HCT116 (cell line): ENCODE results near the gene PHOSPHO2. TPM values are rescaled to one million over a fixed set of nuclear protein-coding genes. Genes with fewer than 3 reads are reported as not detected.

Experiments used
- ATAC-seq: fragments of 200-7000 bp; cut with Tn5 transposase; 2 replicates; pipeline ENCODE4 v1.9.1; 2020; ENCODE audit warnings: mild to moderate bottlenecking, moderate library complexity
- BruUV-seq: library from RNA; stranded (reverse); fragments of 400-500 nt; replicated peaks from 2 replicates; lab custom pipeline; 2021; lab: Mats Ljungman, UMichigan
- CTCF ChIA-PET: fragments of 300-600 bp; sonication (Branson Sonifier 250); formaldehyde crosslinking; loops from one replicate; lab custom pipeline; 2021; ENCODE audit warnings: antibody characterized with exemption; lab: Charles Lee
- POLR2A ChIA-PET: fragments of 300-600, 350-600 bp; sonication (Branson Sonifier 250); formaldehyde crosslinking; loops from one replicate; lab custom pipeline; 2021; ENCODE audit warnings: antibody characterized with exemption; lab: Charles Lee
- RAD21 ChIA-PET, 2 experiments: fragments of 300-600 bp; sonication (Branson Sonifier 250); formaldehyde crosslinking; loops; one replicate each; lab custom pipeline; 2023; ENCODE audit warnings: low total read pairs in 2 of 2; ENCODE audit not compliant: uncharacterized antibody in 2 of 2, unreplicated experiment in 2 of 2, low non-redundant PET in 1 of 2; lab: Charles Lee
- DNase-seq: peaks from one replicate; pipeline ENCODE4 v3.0.0-alpha.2; 2010; ENCODE audit warnings: low read depth, low spot score
- H2AFZ ChIP-seq: fragments of 200-600 bp; shearing (Covaris generic), sonication (generic); 2 replicates; pipeline ENCODE4 v1.6.1; 2017; ENCODE audit warnings: low read depth, mixed run types, mixed read lengths, antibody characterized with exemption, low read length; ENCODE audit not compliant: poor library complexity, severe bottlenecking
- H3K27ac ChIP-seq: 2 replicates; pipeline ENCODE4 v1.5.1; 2012; ENCODE audit warnings: low read depth, low read length
- H3K27me3 ChIP-seq: fragments of 200-600 bp; sonication (generic); 2 replicates; pipeline ENCODE4 v1.6.1; 2016; ENCODE audit warnings: mixed run types, low read length, mixed read lengths; ENCODE audit not compliant: insufficient read depth
- H3K36me3 ChIP-seq, 2 experiments: fragments of 200-500 bp in 1 of 2; fragments of 200-600 bp in 1 of 2; sonication (Bioruptor generic) in 1 of 2; sonication (generic) in 1 of 2; 2 replicates each; pipeline versions ENCODE4 v1.5.1 to v1.6.1; 2014 to 2016; ENCODE audit warnings: low read length in 2 of 2, inconsistent platforms in 1 of 2, mixed read lengths in 1 of 2, mixed run types in 1 of 2; ENCODE audit not compliant: insufficient read depth in 2 of 2, control insufficient read depth in 1 of 2
- H3K4me1 ChIP-seq, 2 experiments: fragments of 200-600 bp in 1 of 2; sonication (generic) in 1 of 2; 2 replicates each; pipeline versions ENCODE4 v1.5.1 to v1.6.1; 2012 to 2017; ENCODE audit warnings: low read length in 2 of 2, inconsistent platforms in 1 of 2, mild to moderate bottlenecking in 1 of 2, mixed read lengths in 1 of 2, mixed run types in 1 of 2, moderate library complexity in 1 of 2; ENCODE audit not compliant: insufficient read depth in 2 of 2, control insufficient read depth in 1 of 2
- H3K4me2 ChIP-seq: fragments of 200-600 bp; sonication (generic); 2 replicates; pipeline ENCODE4 v1.6.1; 2017; ENCODE audit warnings: mixed run types, low read length, mixed read lengths
- H3K4me3 ChIP-seq, 2 experiments: fragments of 200-600 bp in 1 of 2; sonication (generic) in 1 of 2; replicated peaks in 1 of 2; 2 replicates each; pipeline ENCODE4 v1.5.1; 2011 to 2016; ENCODE audit warnings: low read length in 2 of 2, control low read depth in 1 of 2, low read depth in 1 of 2, mild to moderate bottlenecking in 1 of 2, mixed read lengths in 1 of 2, mixed run types in 1 of 2
- H3K79me2 ChIP-seq: fragments of 200-600 bp; sonication (generic); 2 replicates; pipeline ENCODE4 v1.6.1; 2017; ENCODE audit warnings: mild to moderate bottlenecking, mixed run types, low read length, moderate library complexity, mixed read lengths; ENCODE audit not compliant: insufficient read depth
- H3K9ac ChIP-seq: fragments of 200-600 bp; sonication (generic); 2 replicates; pipeline ENCODE4 v1.6.1; 2016; ENCODE audit warnings: low read length, mixed read lengths
- H3K9me2 ChIP-seq: fragments of 200-600 bp; sonication (generic), shearing (Covaris generic); 2 replicates; pipeline ENCODE4 v1.6.1; 2017; ENCODE audit warnings: mixed run types, mild to moderate bottlenecking, moderate library complexity; ENCODE audit not compliant: insufficient read depth
- H3K9me3 ChIP-seq, 2 experiments: fragments of 200-500 bp in 1 of 2; fragments of 200-600 bp in 1 of 2; sonication (Bioruptor generic) in 1 of 2; sonication (generic) in 1 of 2; 2 replicates each; pipeline ENCODE4 v1.6.1; 2014 to 2017; ENCODE audit warnings: low read length in 2 of 2, mixed read lengths in 2 of 2, inconsistent platforms in 1 of 2, low read depth in 1 of 2, mild to moderate bottlenecking in 1 of 2, mixed run types in 1 of 2, moderate library complexity in 1 of 2; ENCODE audit not compliant: control insufficient read depth in 1 of 2, insufficient read depth in 1 of 2
- H4K20me1 ChIP-seq: fragments of 200-600 bp; sonication (generic), shearing (Covaris generic); 2 replicates; pipeline ENCODE4 v1.6.1; 2017; ENCODE audit warnings: mixed run types, mild to moderate bottlenecking, moderate library complexity; ENCODE audit not compliant: insufficient read depth
- CBX3 ChIP-seq: IDR thresholded peaks from 2 replicates; pipeline ENCODE4 v1.6.1; 2012; ENCODE audit warnings: low read depth
- CEBPB ChIP-seq: IDR thresholded peaks from 2 replicates; pipeline ENCODE4 v1.6.1; 2012; ENCODE audit warnings: low read depth
- FOSL1 ChIP-seq: IDR thresholded peaks from 2 replicates; pipeline ENCODE4 v1.6.1; 2012; ENCODE audit warnings: low read depth
- SIN3A ChIP-seq: IDR thresholded peaks from 2 replicates; pipeline ENCODE4 v1.6.1; 2012; ENCODE audit warnings: low read depth
- TCF7L2 ChIP-seq: IDR thresholded peaks from 2 replicates; pipeline ENCODE4 v1.7.0; 2011; ENCODE audit warnings: borderline replicate concordance, inconsistent platforms; ENCODE audit not compliant: insufficient read depth, insufficient read length; ENCODE audit errors: extremely low read depth
- YY1 ChIP-seq: IDR thresholded peaks from 2 replicates; pipeline ENCODE4 v1.6.1; 2011; ENCODE audit warnings: low read length, low read depth, moderate library complexity, mild to moderate bottlenecking; ENCODE audit not compliant: insufficient replicate concordance; ENCODE audit errors: extremely low read depth
- ZFX ChIP-seq: fragments of 450-650 bp; IDR thresholded peaks from 2 replicates; pipeline ENCODE4 v1.6.1; 2017
- intact Hi-C: fragments of 100-400 bp; cut with micrococcal nuclease; formaldehyde crosslinking; loops from 2 replicates; pipeline ENCODE4 v1.10.0; 2022
- total RNA-seq: library from RNA; stranded (reverse); gene quantifications from one replicate; pipeline ENCODE4 v1.2.1, GENCODE V29; 2021; ENCODE audit not compliant: unreplicated experiment
- TF ChIP-seq, protein P1 (sequence below), 3 experiments: fragments of 200-600 bp in 1 of 3; sonication (generic) in 1 of 3; IDR thresholded peaks in 2 of 3; conservative IDR thresholded peaks in 1 of 3; 2 replicates each; pipeline ENCODE4 v1.5.1; 2012 to 2017; ENCODE audit warnings: low read depth in 2 of 3, low read length in 2 of 3, antibody characterized with exemption in 1 of 3, borderline replicate concordance in 1 of 3, control low read depth in 1 of 3, mild to moderate bottlenecking in 1 of 3, mixed read lengths in 1 of 3, mixed run types in 1 of 3, moderate library complexity in 1 of 3; ENCODE audit not compliant: insufficient read depth in 1 of 3
- TF ChIP-seq, protein P2 (sequence below): IDR thresholded peaks from 2 replicates; pipeline ENCODE4 v1.6.1; 2012; ENCODE audit warnings: low read depth
- TF ChIP-seq, protein P3 (sequence below): IDR thresholded peaks from 2 replicates; pipeline ENCODE4 v1.6.1; 2011; ENCODE audit warnings: mild to moderate bottlenecking, low read length, moderate library complexity; ENCODE audit not compliant: insufficient replicate concordance; ENCODE audit errors: extremely low read depth

PHOSPHO2 gene
- total RNA-seq, 1 experiment from 2014 or later: 2.8 TPM

DNA sequence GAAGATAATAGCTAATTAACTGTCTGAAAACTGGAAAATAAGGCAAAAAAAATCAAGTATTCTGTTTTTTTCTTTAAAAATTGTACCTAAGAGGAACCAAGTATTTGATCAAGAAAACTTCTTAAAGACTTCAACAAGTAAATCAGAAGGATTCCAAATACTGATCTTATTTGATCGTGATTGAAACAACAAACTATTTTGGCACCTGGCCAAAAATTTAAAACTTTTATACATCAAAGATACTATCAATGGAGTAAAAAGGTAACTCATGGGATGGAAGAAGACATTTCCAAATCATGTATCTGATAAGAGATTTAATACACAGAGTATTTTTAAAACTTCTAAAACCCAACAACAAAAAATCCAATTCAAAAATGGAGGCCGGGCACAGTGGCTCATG, 46.8 kb upstream of the PHOSPHO2 start:
- Histone ChIP-seq H3K27me3 (no peaks in the 10 kb centered on the region), H3K9ac (no peak overlapping the region), H3K9me3 (no peaks in the 10 kb centered on the region), H4K20me1 (no peaks in the 10 kb centered on the region), H3K79me2 (no peaks in the 10 kb centered on the region), H3K4me2 (no peak overlapping the region), H3K9me2 (no peaks in the 10 kb centered on the region), H3K27ac (no peak overlapping the region), H3K4me1 (no peaks in the 10 kb centered on the region), H2AFZ (no peak overlapping the region), H3K36me3 (no peaks in the 10 kb centered on the region), H3K4me3 (no peak overlapping the region)
- BruUV-seq: no TSS peak
- TF ChIP-seq, protein P1, sequence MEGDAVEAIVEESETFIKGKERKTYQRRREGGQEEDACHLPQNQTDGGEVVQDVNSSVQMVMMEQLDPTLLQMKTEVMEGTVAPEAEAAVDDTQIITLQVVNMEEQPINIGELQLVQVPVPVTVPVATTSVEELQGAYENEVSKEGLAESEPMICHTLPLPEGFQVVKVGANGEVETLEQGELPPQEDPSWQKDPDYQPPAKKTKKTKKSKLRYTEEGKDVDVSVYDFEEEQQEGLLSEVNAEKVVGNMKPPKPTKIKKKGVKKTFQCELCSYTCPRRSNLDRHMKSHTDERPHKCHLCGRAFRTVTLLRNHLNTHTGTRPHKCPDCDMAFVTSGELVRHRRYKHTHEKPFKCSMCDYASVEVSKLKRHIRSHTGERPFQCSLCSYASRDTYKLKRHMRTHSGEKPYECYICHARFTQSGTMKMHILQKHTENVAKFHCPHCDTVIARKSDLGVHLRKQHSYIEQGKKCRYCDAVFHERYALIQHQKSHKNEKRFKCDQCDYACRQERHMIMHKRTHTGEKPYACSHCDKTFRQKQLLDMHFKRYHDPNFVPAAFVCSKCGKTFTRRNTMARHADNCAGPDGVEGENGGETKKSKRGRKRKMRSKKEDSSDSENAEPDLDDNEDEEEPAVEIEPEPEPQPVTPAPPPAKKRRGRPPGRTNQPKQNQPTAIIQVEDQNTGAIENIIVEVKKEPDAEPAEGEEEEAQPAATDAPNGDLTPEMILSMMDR (IDR thresholded peaks at IDR 0.05 in 2 of 3, conservative IDR thresholded peaks at IDR 0.05 in 1 of 3; ENCODE audit: borderline replicate concordance in 1 of 3, insufficient read depth in 1 of 3, low read depth in 2 of 3, low read length in 2 of 3): no peak
- TF ChIP-seq YY1 (no peak), SIN3A (no peak), TCF7L2 (no peak), FOSL1 (no peak), ZFX (no peak), CEBPB (no peak), CBX3 (no peak)
- TF ChIP-seq, protein P2, sequence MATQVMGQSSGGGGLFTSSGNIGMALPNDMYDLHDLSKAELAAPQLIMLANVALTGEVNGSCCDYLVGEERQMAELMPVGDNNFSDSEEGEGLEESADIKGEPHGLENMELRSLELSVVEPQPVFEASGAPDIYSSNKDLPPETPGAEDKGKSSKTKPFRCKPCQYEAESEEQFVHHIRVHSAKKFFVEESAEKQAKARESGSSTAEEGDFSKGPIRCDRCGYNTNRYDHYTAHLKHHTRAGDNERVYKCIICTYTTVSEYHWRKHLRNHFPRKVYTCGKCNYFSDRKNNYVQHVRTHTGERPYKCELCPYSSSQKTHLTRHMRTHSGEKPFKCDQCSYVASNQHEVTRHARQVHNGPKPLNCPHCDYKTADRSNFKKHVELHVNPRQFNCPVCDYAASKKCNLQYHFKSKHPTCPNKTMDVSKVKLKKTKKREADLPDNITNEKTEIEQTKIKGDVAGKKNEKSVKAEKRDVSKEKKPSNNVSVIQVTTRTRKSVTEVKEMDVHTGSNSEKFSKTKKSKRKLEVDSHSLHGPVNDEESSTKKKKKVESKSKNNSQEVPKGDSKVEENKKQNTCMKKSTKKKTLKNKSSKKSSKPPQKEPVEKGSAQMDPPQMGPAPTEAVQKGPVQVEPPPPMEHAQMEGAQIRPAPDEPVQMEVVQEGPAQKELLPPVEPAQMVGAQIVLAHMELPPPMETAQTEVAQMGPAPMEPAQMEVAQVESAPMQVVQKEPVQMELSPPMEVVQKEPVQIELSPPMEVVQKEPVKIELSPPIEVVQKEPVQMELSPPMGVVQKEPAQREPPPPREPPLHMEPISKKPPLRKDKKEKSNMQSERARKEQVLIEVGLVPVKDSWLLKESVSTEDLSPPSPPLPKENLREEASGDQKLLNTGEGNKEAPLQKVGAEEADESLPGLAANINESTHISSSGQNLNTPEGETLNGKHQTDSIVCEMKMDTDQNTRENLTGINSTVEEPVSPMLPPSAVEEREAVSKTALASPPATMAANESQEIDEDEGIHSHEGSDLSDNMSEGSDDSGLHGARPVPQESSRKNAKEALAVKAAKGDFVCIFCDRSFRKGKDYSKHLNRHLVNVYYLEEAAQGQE: no peak
- TF ChIP-seq, protein P3, sequence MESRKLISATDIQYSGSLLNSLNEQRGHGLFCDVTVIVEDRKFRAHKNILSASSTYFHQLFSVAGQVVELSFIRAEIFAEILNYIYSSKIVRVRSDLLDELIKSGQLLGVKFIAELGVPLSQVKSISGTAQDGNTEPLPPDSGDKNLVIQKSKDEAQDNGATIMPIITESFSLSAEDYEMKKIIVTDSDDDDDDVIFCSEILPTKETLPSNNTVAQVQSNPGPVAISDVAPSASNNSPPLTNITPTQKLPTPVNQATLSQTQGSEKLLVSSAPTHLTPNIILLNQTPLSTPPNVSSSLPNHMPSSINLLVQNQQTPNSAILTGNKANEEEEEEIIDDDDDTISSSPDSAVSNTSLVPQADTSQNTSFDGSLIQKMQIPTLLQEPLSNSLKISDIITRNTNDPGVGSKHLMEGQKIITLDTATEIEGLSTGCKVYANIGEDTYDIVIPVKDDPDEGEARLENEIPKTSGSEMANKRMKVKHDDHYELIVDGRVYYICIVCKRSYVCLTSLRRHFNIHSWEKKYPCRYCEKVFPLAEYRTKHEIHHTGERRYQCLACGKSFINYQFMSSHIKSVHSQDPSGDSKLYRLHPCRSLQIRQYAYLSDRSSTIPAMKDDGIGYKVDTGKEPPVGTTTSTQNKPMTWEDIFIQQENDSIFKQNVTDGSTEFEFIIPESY: no peak
- ChIA-PET RAD21 (no interaction called here), POLR2A (no interaction called here), CTCF (no interaction called here)
- no peak for DNase-seq
- no peak for ATAC-seq
- intact Hi-C loops: no loop called here
